Astrocyte (in vitro differentiated cells and primary cell): ENCODE data around the gene OPA3. TPM values are rescaled to one million over a fixed set of nuclear protein-coding genes. Genes with fewer than 3 reads are reported as not detected.

ENCODE experiments used
- DNase-seq: peaks from one replicate; pipeline ENCODE4 v3.0.0-alpha.2; 2010; ENCODE audit warnings: low read depth
- FAIRE-seq: peaks from 2 replicates; lab custom pipeline; 2011; peaks lifted over from hg19 to GRCh38; lab: Jason Lieb, UNC
- H2AFZ ChIP-seq: 2 replicates; pipeline ENCODE4 v1.6.0; 2012; ENCODE audit warnings: low read depth, low read length, inconsistent platforms
- H3K27ac ChIP-seq: 2 replicates; pipeline ENCODE4 v1.5.1; 2011; ENCODE audit warnings: low read depth, low read length, inconsistent platforms
- H3K27me3 ChIP-seq: 2 replicates; pipeline ENCODE4 v1.6.0; 2011; ENCODE audit warnings: low read length, inconsistent platforms; ENCODE audit not compliant: insufficient read depth
- H3K36me3 ChIP-seq: 2 replicates; pipeline ENCODE4 v1.5.1; 2011; ENCODE audit warnings: low read length, inconsistent platforms; ENCODE audit not compliant: insufficient read depth
- H3K4me1 ChIP-seq: 2 replicates; pipeline ENCODE4 v1.5.1; 2011; ENCODE audit warnings: low read length, inconsistent platforms; ENCODE audit not compliant: insufficient read depth
- H3K4me2 ChIP-seq: 2 replicates; pipeline ENCODE4 v1.6.0; 2012; ENCODE audit warnings: low read length, inconsistent platforms
- H3K4me3 ChIP-seq: 2 replicates; pipeline ENCODE4 v1.5.1; 2011; ENCODE audit warnings: low read depth, mild to moderate bottlenecking, low read length, inconsistent platforms; ENCODE audit not compliant: insufficient read depth
- H3K79me2 ChIP-seq: 2 replicates; pipeline ENCODE4 v1.6.0; 2012; ENCODE audit warnings: mild to moderate bottlenecking, low read length, inconsistent platforms; ENCODE audit not compliant: insufficient read depth
- H3K9ac ChIP-seq: 2 replicates; pipeline ENCODE4 v1.6.0; 2012; ENCODE audit warnings: mild to moderate bottlenecking, low read length, inconsistent platforms
- H3K9me3 ChIP-seq: 2 replicates; pipeline ENCODE4 v1.5.1; 2012; ENCODE audit warnings: low read depth, mild to moderate bottlenecking, low read length, inconsistent platforms; ENCODE audit not compliant: insufficient read depth
- H4K20me1 ChIP-seq: 2 replicates; pipeline ENCODE4 v1.6.0; 2012; ENCODE audit warnings: low read length, inconsistent platforms; ENCODE audit not compliant: insufficient read depth
- H3K27ac Mint-ChIP-seq: one replicate; pipeline ENCODE4 v1.8.0; 2021; ENCODE audit warnings: mild to moderate bottlenecking, mixed read lengths; ENCODE audit not compliant: unreplicated experiment
- H3K27me3 Mint-ChIP-seq: one replicate; pipeline ENCODE4 v1.8.0; 2021; ENCODE audit warnings: low read depth, mixed read lengths; ENCODE audit not compliant: unreplicated experiment
- H3K36me3 Mint-ChIP-seq: one replicate; pipeline ENCODE4 v1.8.0; 2021; ENCODE audit warnings: low read depth, mixed read lengths; ENCODE audit not compliant: unreplicated experiment
- H3K4me1 Mint-ChIP-seq: one replicate; pipeline ENCODE4 v1.8.0; 2021; ENCODE audit warnings: low read depth, mixed read lengths; ENCODE audit not compliant: unreplicated experiment
- H3K4me3 Mint-ChIP-seq: one replicate; pipeline ENCODE4 v1.8.0; 2021; ENCODE audit warnings: mild to moderate bottlenecking, moderate library complexity, mixed read lengths; ENCODE audit not compliant: unreplicated experiment
- H3K9me3 Mint-ChIP-seq: one replicate; pipeline ENCODE4 v1.8.0; 2021; ENCODE audit warnings: mild to moderate bottlenecking, mixed read lengths; ENCODE audit not compliant: unreplicated experiment
- EZH2 ChIP-seq: IDR thresholded peaks from 2 replicates; pipeline ENCODE4 v1.6.1; 2012; ENCODE audit warnings: mild to moderate bottlenecking, low read length, inconsistent platforms; ENCODE audit not compliant: insufficient read depth
- total RNA-seq: library from RNA; stranded (reverse); gene quantifications from 2 replicates; pipeline ENCODE4 v1.2.1, GENCODE V29; 2021
- TF ChIP-seq, protein P1 (sequence below): IDR thresholded peaks from 2 replicates; pipeline ENCODE4 v1.5.1; 2011; ENCODE audit warnings: low read depth, mild to moderate bottlenecking, inconsistent platforms, low read length, moderate library complexity; ENCODE audit not compliant: insufficient read depth

Gene OPA3
- total RNA-seq, 1 donor from 2014 or later: 12.8 TPM

DNA sequence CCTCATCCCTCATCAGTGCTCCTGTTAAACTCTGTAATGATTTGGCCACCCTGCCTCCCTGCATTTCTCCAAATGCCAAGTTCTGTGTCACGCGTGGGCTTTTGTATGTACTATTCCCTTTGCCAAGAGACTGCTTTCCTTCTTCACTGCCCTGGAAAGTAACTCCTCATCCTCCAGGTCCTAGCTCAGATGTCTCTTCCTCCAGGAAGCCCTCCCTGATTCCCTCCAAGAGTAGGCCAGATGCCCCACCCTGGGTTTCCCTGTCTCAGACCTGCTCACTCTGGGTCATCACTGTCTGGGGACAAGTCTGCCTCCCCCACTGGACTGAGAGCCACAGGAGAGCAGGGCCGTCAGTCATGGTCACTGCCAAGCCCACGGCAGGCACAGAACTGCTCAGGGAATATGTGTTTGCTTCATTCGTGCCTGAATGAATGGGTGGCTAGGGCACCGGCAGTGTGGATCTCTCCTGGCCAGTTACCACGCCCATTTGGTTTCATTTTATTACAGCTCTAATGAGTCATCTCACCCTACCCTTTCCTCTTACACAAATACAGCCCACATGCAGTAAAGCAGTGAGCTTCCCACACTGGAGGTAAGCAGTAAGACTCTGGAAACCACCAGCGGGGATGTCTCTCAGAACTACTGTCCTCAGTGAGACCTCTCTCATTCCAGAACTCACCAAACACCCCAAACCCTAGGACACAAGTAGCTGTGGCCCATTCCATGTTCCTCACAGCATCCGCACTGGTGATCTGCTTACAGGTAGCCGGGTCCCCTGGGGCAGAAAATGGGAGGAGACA lies 29.5 kb upstream of the OPA3 start:
- H3K9me3 Mint-ChIP-seq: peaks cover 5% of the 10 kb centered on the region
- peak; percentile 93 for FAIRE-seq
- Histone ChIP-seq H3K4me2 (peak overlapping the region; percentile 80), H3K79me2 (no peaks in the 10 kb centered on the region), H2AFZ (peak overlapping the region; percentile 49), H4K20me1 (no peaks in the 10 kb centered on the region), H3K27me3 (no peaks in the 10 kb centered on the region), H3K27ac (peak overlapping the region; percentile 84), H3K9me3 (peaks cover 3% of the 10 kb centered on the region), H3K9ac (peak overlapping the region; percentile 62), H3K4me1 (peaks cover 20% of the 10 kb centered on the region), H3K4me3 (no peak overlapping the region), H3K36me3 (peaks cover 9% of the 10 kb centered on the region)
- no peak for TF ChIP-seq EZH2
- TF ChIP-seq, protein P1, sequence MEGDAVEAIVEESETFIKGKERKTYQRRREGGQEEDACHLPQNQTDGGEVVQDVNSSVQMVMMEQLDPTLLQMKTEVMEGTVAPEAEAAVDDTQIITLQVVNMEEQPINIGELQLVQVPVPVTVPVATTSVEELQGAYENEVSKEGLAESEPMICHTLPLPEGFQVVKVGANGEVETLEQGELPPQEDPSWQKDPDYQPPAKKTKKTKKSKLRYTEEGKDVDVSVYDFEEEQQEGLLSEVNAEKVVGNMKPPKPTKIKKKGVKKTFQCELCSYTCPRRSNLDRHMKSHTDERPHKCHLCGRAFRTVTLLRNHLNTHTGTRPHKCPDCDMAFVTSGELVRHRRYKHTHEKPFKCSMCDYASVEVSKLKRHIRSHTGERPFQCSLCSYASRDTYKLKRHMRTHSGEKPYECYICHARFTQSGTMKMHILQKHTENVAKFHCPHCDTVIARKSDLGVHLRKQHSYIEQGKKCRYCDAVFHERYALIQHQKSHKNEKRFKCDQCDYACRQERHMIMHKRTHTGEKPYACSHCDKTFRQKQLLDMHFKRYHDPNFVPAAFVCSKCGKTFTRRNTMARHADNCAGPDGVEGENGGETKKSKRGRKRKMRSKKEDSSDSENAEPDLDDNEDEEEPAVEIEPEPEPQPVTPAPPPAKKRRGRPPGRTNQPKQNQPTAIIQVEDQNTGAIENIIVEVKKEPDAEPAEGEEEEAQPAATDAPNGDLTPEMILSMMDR: no peak
- H3K27me3 Mint-ChIP-seq: no peaks in the 10 kb centered on the region
- peak overlapping the region; percentile 88 for H3K27ac Mint-ChIP-seq
- H3K4me3 Mint-ChIP-seq: peak overlapping the region; percentile 35
- H3K4me1 Mint-ChIP-seq: peaks cover 10% of the 10 kb centered on the region
- peaks cover 31% of the 10 kb centered on the region for H3K36me3 Mint-ChIP-seq
- peak; percentile 86 for DNase-seq

DNA sequence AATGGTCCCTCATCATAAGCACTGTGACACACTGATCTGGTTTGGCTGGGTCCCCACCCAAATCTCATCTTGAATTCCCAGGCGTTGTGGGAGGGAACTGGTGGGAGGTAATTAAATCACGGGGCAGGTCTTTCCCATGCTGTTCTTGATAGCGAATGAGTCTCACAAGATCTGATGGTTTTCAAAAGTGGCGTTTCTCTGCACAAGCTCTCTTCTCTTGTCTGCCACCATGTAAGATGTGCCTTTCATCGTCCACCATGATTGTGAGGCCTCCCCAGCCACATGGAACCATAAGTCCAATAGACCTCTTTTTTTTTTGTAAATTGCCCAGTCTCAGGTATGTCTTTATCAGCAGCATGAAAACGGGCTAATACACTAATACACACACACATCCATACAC lies 24.3 kb upstream of the OPA3 start:
- peaks cover 2% of the 10 kb centered on the region for H3K4me1 Mint-ChIP-seq
- peaks cover 9% of the 10 kb centered on the region for H3K36me3 ChIP-seq
- TF ChIP-seq, protein P1: no peak
- no peak for TF ChIP-seq EZH2
- H3K27me3 ChIP-seq: no peaks in the 10 kb centered on the region
- no peaks in the 10 kb centered on the region for H4K20me1 ChIP-seq
- no peak overlapping the region for H3K27ac ChIP-seq
- H3K9me3 ChIP-seq: no peaks in the 10 kb centered on the region
- no peak for FAIRE-seq
- no peak overlapping the region for H3K27ac Mint-ChIP-seq
- H3K9me3 Mint-ChIP-seq: peaks cover 6% of the 10 kb centered on the region
- H3K4me1 ChIP-seq: peaks cover 16% of the 10 kb centered on the region
- H2AFZ ChIP-seq: no peak overlapping the region
- H3K27me3 Mint-ChIP-seq: no peaks in the 10 kb centered on the region
- H3K9ac ChIP-seq: no peak overlapping the region
- H3K79me2 ChIP-seq: no peaks in the 10 kb centered on the region
- no peak overlapping the region for H3K4me3 ChIP-seq
- no peak overlapping the region for H3K4me3 Mint-ChIP-seq
- no peak for DNase-seq
- peaks cover 16% of the 10 kb centered on the region for H3K36me3 Mint-ChIP-seq
- H3K4me2 ChIP-seq: no peak overlapping the region
